A172 (cell line): ENCODE results near the gene EWSR1. TPM values are rescaled to one million over a fixed set of nuclear protein-coding genes. Genes with fewer than 3 reads are reported as not detected.
"Not testable (repeated sequence)": the region's sequence is repeated elsewhere in the genome, so short reads cannot be mapped to it uniquely, and the experiment has no call there.

ENCODE experiments used
- DNase-seq: peaks from one replicate; pipeline ENCODE4 v3.0.0-alpha.2; 2015; ENCODE audit warnings: low spot score
- total RNA-seq: library from RNA; depleted of rRNA; stranded (reverse); fragments of >200 nt; shearing (Covaris generic); gene quantifications from 2 replicates; pipeline ENCODE4 v1.2.3, GENCODE V29; 2014

EWSR1 gene
- total RNA-seq, 1 experiment from 2014 or later, result 146 TPM

DNA sequence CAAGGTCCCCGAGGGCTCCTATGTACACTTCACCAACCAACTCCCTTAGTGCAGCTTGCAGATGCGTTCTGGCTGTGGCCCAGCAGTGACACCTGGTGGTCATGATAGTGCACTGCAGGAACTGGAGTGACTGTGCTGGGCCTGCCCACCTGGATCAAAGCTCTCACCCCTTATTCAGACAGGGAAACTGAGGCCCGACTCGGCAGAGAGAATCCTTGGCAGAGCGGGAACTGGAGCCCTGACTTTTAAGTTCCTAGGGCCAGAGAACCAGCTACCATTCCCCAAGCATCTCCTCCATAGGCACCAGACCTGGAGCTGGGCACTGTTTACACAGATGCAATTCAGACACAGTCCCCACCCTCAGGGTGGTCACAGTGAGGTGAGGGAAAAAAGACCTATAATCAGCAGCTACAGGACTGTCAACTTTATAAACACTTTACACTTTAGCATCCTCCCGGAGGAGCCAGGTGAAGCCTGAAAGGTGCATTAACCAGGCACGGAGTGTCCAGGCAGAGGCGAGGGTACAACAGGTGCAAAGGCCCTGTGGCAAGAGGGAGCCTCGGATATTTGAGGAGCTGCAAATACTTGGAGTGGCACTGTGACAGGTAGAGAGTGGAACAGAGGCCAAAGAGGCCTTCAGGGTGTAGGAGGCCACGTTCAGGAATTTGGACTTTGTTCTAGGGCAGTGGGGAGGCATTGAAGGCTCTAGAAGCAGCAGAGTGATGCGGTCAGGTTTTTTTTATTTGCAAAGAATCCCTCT, 22.3 kb upstream of the EWSR1 start:
- peak; percentile 31 for DNase-seq

DNA sequence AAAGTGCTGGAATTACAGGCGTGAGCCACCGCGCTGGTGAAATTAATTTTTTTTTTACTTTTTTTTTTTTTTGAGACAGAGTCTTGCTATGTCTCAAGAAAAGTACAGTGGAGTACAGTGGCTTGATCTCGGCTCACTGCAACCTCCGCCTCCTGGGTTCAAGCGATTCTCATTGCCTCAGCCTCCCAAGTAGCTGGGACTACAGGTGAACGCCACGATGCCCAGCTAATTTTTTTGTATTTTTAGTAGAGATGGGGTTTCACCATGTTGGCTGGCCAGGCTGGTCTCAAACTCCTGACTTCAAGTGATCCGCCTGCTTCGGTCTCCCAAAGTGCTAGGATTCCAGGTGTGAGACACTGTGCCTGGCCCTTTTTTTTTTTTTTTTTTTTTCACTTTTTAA, 20.2 kb upstream of the EWSR1 start:
- not testable (repeated sequence) for DNase-seq

GRCh38 chr22:29251265-29251664, 16.8 kb upstream of the EWSR1 start:
- no peak for DNase-seq

GRCh38 chr22:29251981-29252911, 15.8 kb upstream of the EWSR1 start:
- no peak for DNase-seq

- no peak for DNase-seq
Observed at GRCh38 chr22:29253561-29254285, 14.3 kb upstream of the EWSR1 start.

DNA sequence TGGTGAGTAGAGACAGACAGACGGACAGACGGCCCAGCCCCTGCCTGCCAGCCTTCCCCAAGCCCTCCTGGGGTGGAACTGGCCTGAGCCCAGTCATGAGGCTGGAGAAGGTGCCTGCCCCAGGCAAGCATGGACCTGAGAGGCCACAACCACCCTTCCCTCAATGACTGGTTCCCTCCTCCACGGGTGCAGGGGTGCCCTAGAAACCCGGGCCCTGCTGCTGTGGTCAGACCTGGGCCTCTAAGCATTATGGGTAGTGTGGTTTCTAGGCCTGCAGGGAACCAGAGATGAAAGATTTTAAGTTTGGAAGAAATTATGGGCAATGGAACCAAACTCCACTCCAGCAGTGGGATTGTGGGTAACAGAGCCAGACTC, 13.8 kb upstream of the EWSR1 start:
- no peak for DNase-seq

DNA sequence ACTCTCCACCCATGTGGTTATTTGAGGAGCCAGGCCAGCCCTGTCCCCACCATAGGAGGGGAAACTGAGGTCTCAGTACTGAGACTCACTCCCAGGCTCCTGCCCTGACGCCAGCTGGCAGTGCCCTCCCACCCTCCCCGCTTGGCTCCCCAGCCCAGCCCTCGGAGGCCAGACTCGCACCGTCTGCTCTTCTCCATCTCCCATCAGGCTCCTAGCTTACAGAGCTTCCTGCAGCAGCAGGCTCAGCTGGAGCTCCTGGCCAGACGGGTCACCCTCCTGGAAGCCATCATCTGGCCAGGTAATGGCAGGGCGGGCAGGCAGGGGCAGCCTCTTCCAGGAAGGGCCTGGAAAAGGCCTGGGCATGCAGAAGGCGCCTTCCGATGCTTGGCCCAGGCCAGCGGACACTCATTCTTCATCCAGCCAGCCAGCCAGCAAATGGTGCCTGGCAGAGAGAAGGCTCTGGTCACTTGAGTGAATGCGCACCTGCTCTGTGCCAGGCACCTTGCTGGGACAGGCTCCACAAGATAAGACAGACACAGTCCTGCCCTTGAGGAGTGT, 12.9 kb upstream of the EWSR1 start:
- no peak for DNase-seq

DNA sequence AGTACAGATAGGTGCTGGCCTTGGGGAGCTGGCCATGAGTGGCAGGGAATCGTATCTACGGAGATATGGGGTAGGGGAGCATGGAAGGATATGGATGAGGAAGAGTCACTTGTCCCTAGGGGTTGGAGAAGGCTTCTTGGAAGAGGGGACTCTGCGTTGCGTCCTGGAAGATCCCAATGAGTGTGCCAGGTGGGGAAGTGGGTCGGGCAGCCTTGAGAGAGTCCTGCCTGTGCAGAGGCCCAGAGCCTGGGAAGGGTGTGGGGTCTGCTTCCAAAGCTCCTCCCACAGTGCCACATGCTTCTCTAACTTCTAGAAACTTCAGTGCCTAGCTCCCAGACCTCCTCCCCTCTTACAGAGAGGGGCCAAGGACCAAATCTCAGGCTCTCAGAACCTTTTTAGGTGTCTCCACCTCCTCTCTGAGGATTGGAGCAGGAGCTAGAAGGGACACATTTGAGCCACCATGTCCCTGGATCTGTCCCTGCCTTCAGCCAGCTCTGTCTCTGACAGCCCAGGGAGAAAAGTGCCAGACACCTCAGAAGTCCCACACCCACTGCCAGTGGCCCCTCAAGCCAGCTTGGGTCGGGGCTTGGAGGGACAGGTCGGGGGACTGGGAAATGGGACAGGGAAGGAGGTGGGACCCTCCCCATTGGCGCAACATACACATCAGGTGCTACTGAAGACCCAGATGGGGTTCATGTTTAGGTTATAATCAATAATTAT, 11.3 kb upstream of the EWSR1 start:
- no peak for DNase-seq

DNA sequence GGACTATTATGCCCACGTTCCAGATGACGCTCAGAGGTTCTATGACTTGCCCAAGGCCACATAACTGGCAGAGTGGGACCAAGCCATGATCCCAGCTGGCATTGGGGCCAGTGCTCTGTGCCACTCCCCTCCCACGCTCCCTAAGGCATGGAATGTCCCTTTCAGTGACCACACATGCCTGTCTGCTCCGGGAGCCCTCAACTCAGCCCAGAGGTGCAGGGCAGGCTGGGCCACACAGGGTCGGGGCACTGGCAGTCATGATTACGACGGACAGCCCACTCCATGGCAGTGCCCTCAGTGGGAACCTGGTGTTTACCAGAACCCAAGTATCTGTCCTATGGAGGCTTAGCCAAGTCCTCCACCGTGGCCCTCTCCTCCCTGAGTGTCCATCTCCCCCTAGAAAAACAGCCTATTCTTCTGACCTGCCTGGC, 10.3 kb upstream of the EWSR1 start:
- DNase-seq, result no peak

GRCh38 chr22:29258407-29259252, 9.4 kb upstream of the EWSR1 start:
- DNase-seq, result no peak

DNA sequence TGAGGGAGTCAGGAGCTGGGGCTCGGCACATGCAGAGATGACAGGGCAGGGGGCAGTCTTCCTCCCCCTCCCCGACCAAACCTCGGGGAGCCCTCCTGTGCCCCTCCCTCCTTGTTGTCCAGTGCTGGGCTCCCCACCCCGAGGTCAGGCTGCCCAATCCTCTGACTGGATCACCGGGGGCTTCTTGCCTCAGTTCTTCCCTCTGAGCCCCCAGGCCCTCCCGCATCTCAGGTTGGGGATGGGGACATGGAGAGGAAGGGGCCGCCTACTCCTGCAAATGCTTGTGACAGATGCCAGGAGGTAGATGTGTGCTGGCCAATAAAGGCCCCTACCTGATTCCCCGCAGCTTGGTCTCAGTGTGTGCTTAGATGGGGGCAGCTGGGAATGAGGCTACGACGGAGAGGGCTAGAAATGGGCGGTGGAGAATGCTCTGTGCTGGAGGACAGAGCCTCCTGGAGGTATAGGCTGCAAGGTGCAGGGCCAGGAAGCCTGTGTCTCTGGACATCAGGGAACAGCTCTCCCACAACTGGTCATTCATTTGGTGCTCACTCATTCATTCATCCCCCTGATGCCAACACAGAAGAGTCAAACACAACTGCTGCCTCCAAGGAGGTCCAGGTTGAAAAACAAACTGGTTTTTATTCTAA, 8.7 kb upstream of the EWSR1 start:
- no peak for DNase-seq

GRCh38 chr22:29260031-29260560, 8.0 kb upstream of the EWSR1 start:
- DNase-seq, result no peak

DNA sequence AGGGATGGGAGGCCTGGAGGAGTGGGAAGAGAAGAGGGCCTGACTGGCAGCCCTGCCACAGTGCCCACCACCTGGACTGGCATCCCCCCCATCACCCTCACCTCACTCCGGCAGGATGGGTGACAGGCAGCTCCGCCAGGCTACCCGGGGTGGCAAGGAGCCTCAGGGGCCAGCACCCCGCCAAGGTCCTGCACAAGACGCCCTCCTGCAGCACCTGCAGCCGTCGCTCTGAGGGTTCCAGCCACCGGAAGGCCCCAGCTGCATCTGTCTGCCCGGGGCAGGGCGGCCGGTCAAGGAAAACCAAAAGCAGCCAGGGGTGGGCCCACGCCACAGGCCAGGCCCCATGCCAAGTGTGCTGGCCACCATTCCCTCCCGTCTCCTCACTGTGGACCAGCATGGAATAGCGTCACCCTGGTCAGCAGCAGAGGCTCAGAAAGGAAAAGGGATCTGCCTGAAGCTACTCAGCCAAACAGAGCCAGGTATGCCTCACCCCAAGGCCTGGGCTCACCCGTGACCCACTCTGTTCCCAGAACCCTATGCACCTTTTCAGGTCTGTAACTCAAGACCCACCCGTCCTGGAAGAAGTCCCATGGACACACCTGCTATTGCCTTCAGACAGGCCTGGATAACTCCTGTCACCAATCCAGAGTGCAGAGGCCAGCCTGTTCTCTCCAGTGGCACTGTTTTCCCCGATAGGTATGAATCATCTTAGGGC, 7.3 kb upstream of the EWSR1 start:
- DNase-seq, result no peak

GRCh38 chr22:29263791-29264276, 4.2 kb upstream of the EWSR1 start:
- DNase-seq, result no peak

GRCh38 chr22:29265305-29265704, 2.8 kb upstream of the EWSR1 start:
- DNase-seq, result no peak

- no peak for DNase-seq
Observed at GRCh38 chr22:29265929-29266328, 2.1 kb upstream of the EWSR1 start.

GRCh38 chr22:29266564-29267461, 1.3 kb upstream of the EWSR1 start:
- DNase-seq, result no peak

GRCh38 chr22:29267462-29267857, 608 bp upstream of the EWSR1 start:
- DNase-seq, result no peak
